Raji (cell line): ENCODE measurements around the gene SIPA1L2.

Experiments
- POLR2A ChIP-seq: IDR thresholded peaks from 2 replicates; pipeline ENCODE4 v1.6.1; 2011; ENCODE audit warnings: low read depth, low read length, control low read depth; ENCODE audit not compliant: insufficient read depth

The SIPA1L2 gene

DNA sequence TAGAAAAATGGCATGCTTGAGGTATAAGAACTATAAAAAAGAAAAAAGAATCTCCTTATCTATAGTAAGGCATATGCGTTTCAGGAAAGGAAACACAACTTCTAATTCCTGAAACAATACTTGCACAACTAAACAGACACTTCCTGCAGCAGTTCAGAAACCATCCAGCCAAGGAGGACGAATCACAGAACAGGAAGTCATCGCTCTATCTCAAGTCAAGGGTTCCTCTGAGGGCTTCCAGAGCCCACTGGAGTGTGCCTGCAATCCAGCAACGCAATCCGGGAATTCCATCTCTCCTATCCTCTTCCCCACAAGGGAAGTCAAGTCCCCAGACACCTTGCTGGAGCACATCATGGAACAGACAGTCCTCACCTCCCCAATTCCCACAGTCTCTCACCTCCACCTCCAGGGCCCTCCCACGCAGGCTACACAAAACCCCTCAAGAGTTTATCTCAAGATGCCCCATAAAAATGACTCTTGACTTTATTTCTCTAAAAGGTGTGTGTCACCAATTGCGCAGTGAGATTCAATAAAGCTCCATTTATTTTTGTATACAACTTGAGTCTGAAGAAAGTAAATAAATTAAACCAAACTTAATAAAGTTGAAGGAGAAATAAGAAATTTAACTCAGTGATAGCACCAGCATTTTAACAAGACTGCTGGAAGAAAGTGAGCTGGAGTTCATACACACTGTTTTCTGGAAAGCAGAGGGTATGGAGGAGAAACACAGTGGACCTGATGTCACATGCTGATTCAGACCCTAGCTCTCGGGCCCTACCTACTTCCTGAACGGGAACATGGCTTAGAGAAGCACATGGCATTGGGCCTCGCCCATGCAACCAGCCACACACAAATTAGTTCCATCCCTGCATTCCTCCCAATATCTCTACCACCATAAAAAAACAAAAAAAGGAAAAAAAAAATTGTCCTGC is 39.9 kb downstream of the SIPA1L2 start:
- no peak for TF ChIP-seq POLR2A

GRCh38 chr1:232589111-232589811 is 40.7 kb downstream of the SIPA1L2 start:
- TF ChIP-seq POLR2A, result no peak

DNA sequence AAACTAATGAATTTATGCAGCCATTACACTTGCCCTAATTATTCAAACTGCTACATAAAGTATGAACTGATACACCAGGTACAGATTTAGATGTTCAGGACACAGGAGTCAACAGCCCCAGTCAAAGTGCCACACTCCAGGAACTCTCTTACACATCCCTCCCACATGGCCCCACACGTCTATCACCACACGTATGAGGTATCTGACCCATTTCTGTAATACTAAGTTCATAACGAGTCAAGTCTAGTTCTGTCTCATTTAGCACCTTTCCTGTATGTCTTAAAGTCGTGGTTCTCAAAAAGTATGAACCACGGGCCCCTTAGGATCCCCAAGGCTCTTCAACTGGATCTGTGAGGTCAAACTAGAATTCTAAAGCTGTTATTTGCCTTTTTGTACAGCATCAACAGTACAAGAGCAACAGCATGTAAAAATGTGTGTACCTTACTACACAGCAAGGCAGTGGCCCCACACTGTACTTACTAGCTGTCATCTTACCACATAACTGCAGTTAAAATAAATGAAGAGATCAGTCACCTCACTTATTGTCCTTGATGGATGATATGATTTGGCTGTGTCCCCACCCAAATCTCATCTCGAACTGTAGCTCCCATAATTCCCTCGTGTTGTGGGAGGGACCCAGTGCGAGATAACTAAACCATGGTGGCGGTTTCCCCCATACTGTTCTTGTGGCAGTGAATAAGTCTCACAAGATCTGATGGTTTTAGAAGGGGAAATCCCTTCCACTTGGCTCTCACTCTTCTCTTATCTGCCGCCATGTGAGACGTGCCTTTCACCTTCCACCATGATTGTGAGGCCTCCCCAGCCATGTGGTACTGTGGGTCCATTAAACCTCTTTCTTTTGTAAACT is 42.6 kb downstream of the SIPA1L2 start:
- TF ChIP-seq POLR2A, result no peak

GRCh38 chr1:232586679-232587078 is 43.3 kb downstream of the SIPA1L2 start:
- no peak for TF ChIP-seq POLR2A

DNA sequence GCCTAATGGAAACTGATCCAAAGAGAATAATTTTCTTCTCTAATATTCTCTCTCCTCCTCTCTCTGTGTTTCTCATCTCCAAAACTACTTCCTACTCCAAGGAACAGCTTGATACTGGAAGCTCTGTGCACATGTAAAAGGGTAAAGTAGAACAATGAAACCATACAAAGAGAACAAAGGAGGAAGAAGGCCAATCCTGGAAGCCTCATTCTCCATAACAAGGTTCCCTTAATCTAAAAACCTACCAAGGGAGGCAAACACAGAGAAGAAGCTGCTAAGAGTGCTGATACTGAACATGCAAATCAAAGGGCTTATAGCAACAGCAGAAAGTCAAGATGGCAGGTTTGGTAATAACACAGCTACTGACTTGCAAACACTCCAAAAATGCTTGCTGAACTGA is 44.4 kb downstream of the SIPA1L2 start:
- no peak for TF ChIP-seq POLR2A

DNA sequence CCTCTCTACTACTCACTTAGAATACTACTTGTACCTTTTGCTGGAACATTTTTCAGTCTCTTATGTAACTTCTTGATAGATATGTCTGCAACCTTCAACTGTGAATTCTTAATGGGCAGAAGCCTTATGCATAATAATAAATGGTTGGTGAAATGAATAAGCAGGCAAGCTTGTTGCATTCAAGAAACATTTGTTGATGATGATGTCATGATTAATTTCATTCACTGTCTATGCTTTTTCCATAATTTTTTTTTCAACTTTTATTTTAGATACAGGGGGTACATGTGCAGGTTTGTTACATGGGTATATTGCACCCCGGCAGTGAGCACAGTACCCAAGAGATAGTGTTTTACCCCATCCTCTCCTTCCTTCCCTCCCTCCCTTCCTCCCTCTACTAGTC is 48.0 kb downstream of the SIPA1L2 start:
- no peak for TF ChIP-seq POLR2A
